A673 (cell line): ENCODE results near the gene NRDE2. TPM values are rescaled to one million over a fixed set of nuclear protein-coding genes. Genes with fewer than 3 reads are reported as not detected.

Experiments
- BruUV-seq: library from RNA; stranded (reverse); fragments of 400-500 nt; replicated peaks from 2 replicates; lab custom pipeline; 2021; lab: Mats Ljungman, UMichigan
- CTCF ChIA-PET: fragments of 300-600 bp; sonication (Branson Sonifier 250); formaldehyde crosslinking; loops from one replicate; lab custom pipeline; 2022; ENCODE audit warnings: antibody characterized with exemption; lab: Charles Lee
- POLR2A ChIA-PET: fragments of 300-600 bp; sonication (Branson Sonifier 250); formaldehyde crosslinking; loops from one replicate; lab custom pipeline; 2022; ENCODE audit warnings: antibody characterized with exemption; ENCODE audit not compliant: low non-redundant PET; lab: Charles Lee
- DNase-seq: peaks from one replicate; pipeline ENCODE4 v3.0.0-alpha.2; 2015; ENCODE audit warnings: low spot score
- H3K27ac ChIP-seq: fragments of 200-600 bp; sonication (generic); 2 replicates; pipeline ENCODE4 v1.5.1; 2016; ENCODE audit warnings: mixed run types, low read depth, mild to moderate bottlenecking, mixed read lengths, antibody characterized with exemption, low read length; ENCODE audit not compliant: poor library complexity, severe bottlenecking
- H3K27me3 ChIP-seq: fragments of 200-600 bp; sonication (generic); replicated peaks from 2 replicates; pipeline ENCODE4 v1.6.1; 2017; ENCODE audit warnings: mixed run types, low read depth, mild to moderate bottlenecking, mixed read lengths, antibody characterized with exemption, low read length; ENCODE audit not compliant: insufficient read depth, poor library complexity
- H3K36me3 ChIP-seq: fragments of 200-600 bp; sonication (generic); 2 replicates; pipeline ENCODE4 v1.6.1; 2016; ENCODE audit warnings: mixed run types, mild to moderate bottlenecking, mixed read lengths, antibody characterized with exemption, low read length; ENCODE audit not compliant: insufficient read depth, poor library complexity, severe bottlenecking
- H3K4me1 ChIP-seq: fragments of 200-600 bp; sonication (generic); 2 replicates; pipeline ENCODE4 v1.6.1; 2017; ENCODE audit warnings: mixed run types, mild to moderate bottlenecking, mixed read lengths, antibody characterized with exemption, low read length; ENCODE audit not compliant: insufficient read depth, poor library complexity, severe bottlenecking
- H3K4me3 ChIP-seq: fragments of 200-600 bp; sonication (generic); 2 replicates; pipeline ENCODE4 v1.5.1; 2016; ENCODE audit warnings: low read depth, mixed run types, mild to moderate bottlenecking, mixed read lengths, low read length; ENCODE audit not compliant: poor library complexity, severe bottlenecking
- H3K9me3 ChIP-seq: fragments of 200-600 bp; sonication (generic); 2 replicates; pipeline ENCODE4 v1.6.1; 2016; ENCODE audit warnings: mixed run types, low read depth, mild to moderate bottlenecking, mixed read lengths, antibody characterized with exemption, low read length; ENCODE audit not compliant: poor library complexity, severe bottlenecking
- EZH2 ChIP-seq: fragments of 200-600 bp; sonication (generic); IDR thresholded peaks from 2 replicates; pipeline ENCODE4 v1.6.1; 2017; ENCODE audit warnings: borderline replicate concordance, low read depth, mild to moderate bottlenecking, mixed read lengths, antibody characterized with exemption, low read length; ENCODE audit not compliant: poor library complexity, severe bottlenecking
- intact Hi-C: fragments of 100-400 bp; cut with micrococcal nuclease; formaldehyde crosslinking; loops from one replicate; pipeline ENCODE4 v1.10.0; 2022; ENCODE audit not compliant: unreplicated experiment
- total RNA-seq: library from RNA; stranded (reverse); gene quantifications from 2 replicates; pipeline ENCODE4 v1.2.3, GENCODE V29; 2021
- TF ChIP-seq, protein P1 (sequence below): fragments of 300-800, 200-600 bp; sonication (generic); conservative IDR thresholded peaks from 2 replicates; pipeline ENCODE4 v1.5.1; 2017; ENCODE audit warnings: low read depth, mild to moderate bottlenecking, antibody characterized with exemption, low read length, moderate library complexity, mixed read lengths

The NRDE2 gene
- total RNA-seq, 1 experiment from 2014 or later = 19.7 TPM

DNA sequence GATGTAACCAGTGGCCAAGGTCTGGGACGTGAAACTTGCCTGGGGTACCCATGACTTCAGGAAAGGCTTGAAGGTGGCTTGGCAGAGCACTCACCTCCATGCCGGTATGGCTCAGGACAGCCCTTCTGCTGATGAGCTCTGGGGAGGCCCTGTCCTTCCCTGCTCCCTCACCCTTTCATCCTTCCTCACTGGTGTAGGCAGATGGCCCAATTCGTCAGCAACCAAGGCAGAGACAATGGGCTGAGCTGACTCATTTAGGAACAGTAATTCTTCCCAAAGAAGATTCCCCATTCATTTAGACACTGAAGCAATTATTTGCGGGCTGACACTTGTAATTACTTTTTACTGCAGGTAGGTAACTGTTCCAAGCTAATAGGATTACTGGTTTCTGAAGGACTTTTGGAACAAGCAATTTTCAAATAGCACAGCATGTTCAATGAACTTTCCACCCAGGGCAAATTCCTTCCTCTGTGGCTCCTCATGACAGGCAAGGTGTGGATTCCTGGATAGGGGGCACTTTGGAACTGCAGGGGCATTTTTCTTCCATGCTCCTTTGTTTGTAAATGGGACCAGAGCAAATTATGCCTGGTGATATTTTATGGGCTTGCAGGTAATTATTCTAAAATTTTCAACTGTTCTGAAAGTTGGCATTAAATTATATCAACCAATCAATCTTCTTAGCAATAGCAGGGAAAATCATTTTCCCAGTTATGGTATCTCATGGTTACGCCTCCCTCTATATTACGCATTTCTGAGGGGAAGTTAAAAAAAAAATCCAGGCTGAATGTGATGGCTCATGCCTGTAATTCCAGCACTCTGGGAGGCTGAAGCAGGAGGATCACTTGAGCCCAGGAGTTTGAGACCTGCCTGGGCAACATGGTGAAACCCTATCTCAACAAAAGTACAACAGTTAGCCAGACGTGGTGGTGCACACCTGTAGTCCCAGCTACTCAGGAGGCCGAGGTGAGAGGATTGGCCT is 24.1 kb upstream of the NRDE2 start:
- POLR2A ChIA-PET = no interaction called here
- no peak for TF ChIP-seq EZH2
- TF ChIP-seq, protein P1, sequence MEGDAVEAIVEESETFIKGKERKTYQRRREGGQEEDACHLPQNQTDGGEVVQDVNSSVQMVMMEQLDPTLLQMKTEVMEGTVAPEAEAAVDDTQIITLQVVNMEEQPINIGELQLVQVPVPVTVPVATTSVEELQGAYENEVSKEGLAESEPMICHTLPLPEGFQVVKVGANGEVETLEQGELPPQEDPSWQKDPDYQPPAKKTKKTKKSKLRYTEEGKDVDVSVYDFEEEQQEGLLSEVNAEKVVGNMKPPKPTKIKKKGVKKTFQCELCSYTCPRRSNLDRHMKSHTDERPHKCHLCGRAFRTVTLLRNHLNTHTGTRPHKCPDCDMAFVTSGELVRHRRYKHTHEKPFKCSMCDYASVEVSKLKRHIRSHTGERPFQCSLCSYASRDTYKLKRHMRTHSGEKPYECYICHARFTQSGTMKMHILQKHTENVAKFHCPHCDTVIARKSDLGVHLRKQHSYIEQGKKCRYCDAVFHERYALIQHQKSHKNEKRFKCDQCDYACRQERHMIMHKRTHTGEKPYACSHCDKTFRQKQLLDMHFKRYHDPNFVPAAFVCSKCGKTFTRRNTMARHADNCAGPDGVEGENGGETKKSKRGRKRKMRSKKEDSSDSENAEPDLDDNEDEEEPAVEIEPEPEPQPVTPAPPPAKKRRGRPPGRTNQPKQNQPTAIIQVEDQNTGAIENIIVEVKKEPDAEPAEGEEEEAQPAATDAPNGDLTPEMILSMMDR = no peak
- Histone ChIP-seq H3K27me3 (no peaks in the 10 kb centered on the region), H3K9me3 (no peaks in the 10 kb centered on the region), H3K27ac (no peak overlapping the region), H3K4me1 (no peaks in the 10 kb centered on the region), H3K4me3 (no peak overlapping the region), H3K36me3 (no peaks in the 10 kb centered on the region)
- BruUV-seq = no TSS peak
- intact Hi-C loops = no loop called here
- CTCF ChIA-PET = interaction anchor here (0.7 kb wide), 1 partner anchor 401 kb away, joined by 5 read pairs; no protein-coding TSS in a partner anchor
- no peak for DNase-seq

DNA sequence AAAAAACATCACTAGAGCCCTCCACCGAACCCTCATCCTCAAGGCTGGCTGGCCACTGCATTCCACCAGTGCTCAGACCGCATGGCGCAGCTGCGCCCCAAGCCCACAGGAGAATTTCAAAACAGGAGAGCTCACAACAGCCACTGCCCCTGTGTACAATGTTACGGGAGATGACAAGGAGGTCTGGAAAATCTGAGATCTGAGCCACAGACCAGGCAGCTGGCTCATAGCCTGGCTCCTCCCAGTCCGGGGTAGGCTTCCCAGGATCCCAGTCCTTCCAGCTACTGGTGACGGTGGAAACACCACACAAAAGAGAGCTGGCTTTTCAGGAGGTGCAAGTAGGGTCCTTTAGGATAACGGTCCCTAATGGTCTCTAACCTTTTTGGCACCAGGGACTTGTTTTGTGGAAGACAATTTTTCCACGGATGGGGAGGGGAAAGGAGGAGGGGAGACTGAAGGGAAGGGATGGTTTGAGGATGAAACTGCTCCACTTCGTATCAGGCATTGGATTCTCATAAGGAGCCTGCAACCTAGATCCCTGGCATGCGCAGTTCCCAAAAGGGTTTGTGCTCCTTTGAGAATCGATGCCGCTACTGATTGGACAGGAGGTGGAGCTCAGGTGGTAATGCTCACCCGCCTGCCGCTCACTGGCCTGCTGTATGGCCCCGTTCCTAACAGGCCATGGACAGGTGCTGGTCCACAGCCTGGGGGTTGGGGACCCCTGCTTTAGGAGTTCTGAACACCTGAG is 23.0 kb upstream of the NRDE2 start:
- no peak overlapping the region for H3K27ac ChIP-seq
- CTCF ChIA-PET = no interaction called here

DNA sequence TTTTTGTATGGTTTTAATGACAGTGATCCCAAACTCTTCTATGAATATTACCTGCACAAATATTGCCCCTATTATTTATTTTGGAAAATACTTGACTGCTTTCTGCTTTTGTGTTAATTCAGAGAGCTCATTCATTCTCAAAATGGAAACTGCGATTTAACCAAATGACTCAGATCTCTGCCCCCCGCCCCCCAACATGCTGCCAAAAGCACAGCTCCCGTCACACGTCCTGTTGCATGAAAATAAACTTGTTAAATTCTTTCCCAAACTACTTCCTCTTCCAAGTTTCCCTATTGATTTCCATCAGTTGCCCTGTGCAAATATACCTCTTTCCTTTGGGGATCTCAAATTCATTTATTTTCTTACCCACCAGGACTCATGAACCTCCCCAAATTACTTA is 18.0 kb upstream of the NRDE2 start:
- intact Hi-C loops = no loop called here
- Histone ChIP-seq H3K4me3 (no peak overlapping the region), H3K4me1 (no peaks in the 10 kb centered on the region), H3K27me3 (no peaks in the 10 kb centered on the region), H3K27ac (no peak overlapping the region), H3K36me3 (no peaks in the 10 kb centered on the region), H3K9me3 (no peaks in the 10 kb centered on the region)
- no peak for DNase-seq
- POLR2A ChIA-PET = interaction anchor here (0.7 kb wide), 1 partner anchor 62 kb away, joined by 3 read pairs; no protein-coding TSS in a partner anchor
- BruUV-seq = no TSS peak
- TF ChIP-seq, protein P1 = no peak
- no peak for TF ChIP-seq EZH2
- CTCF ChIA-PET = no interaction called here

More for the DNA sequence above, 23.0 kb upstream of the NRDE2 start:
- Histone ChIP-seq H3K4me1 (no peaks in the 10 kb centered on the region), H3K9me3 (no peaks in the 10 kb centered on the region), H3K4me3 (no peak overlapping the region), H3K27me3 (no peaks in the 10 kb centered on the region), H3K36me3 (no peaks in the 10 kb centered on the region)
- DNase-seq = no peak
- POLR2A ChIA-PET = no interaction called here
- BruUV-seq = no TSS peak
- intact Hi-C loops = no loop called here
- TF ChIP-seq EZH2 = no peak
- TF ChIP-seq, protein P1 = no peak
